B cell (primary cell): ENCODE results near the gene ADAMTS18. TPM values are rescaled to one million over a fixed set of nuclear protein-coding genes. Genes with fewer than 3 reads are reported as not detected.

Source experiments
- ATAC-seq: fragments of 200-7000 bp; cut with Tn5 transposase; one replicate; pipeline ENCODE4 v1.10.0; 2021; ENCODE audit warnings: low read depth, mild to moderate bottlenecking, moderate number of reproducible peaks, moderate library complexity
- CTCF ChIA-PET: fragments of 350-600 bp; sonication (Branson Sonifier 250); formaldehyde crosslinking; loops from one replicate; lab custom pipeline; 2021; ENCODE audit warnings: antibody characterized with exemption, inconsistent platforms; lab: Charles Lee
- POLR2A ChIA-PET: fragments of 350-600 bp; sonication (Branson Sonifier 250); formaldehyde crosslinking; loops from one replicate; lab custom pipeline; 2021; ENCODE audit warnings: antibody characterized with exemption; lab: Charles Lee
- DNase-seq: peaks from one replicate; pipeline ENCODE4 v3.0.0; 2013
- H2AFZ ChIP-seq: 2 replicates; pipeline ENCODE4 v1.6.1; 2012; ENCODE audit warnings: mild to moderate bottlenecking, low read depth, low read length; ENCODE audit not compliant: insufficient read depth, poor library complexity, severe bottlenecking
- H3K27ac ChIP-seq, 2 donors: 1 replicate in 1 of 2; 2 replicates in 1 of 2; pipeline ENCODE4 v1.5.1; 2012 to 2013; ENCODE audit warnings: low read length in 2 of 2, mild to moderate bottlenecking in 2 of 2, moderate library complexity in 1 of 2
- H3K27me3 ChIP-seq, 4 experiments: fragments of 200-600 bp in 1 of 4; sonication (generic) in 1 of 4; replicated peaks in 1 of 4; 1 replicate in 2 of 4; 2 replicates in 2 of 4; pipeline versions ENCODE4 v1.6.1 to v1.7.0; 2013 to 2016; ENCODE audit warnings: low read length in 3 of 4, mild to moderate bottlenecking in 2 of 4, mixed read lengths in 1 of 4, moderate library complexity in 1 of 4; ENCODE audit not compliant: insufficient read depth in 4 of 4, control insufficient read depth in 3 of 4; ENCODE audit errors: control extremely low read depth in 1 of 4
- H3K36me3 ChIP-seq, 2 experiments: replicated peaks in 1 of 2; 1 replicate in 1 of 2; 2 replicates in 1 of 2; pipeline versions ENCODE4 v1.6.1 to v1.7.1; 2013; ENCODE audit warnings: low read length in 1 of 2; ENCODE audit not compliant: insufficient read depth in 2 of 2, control insufficient read depth in 1 of 2; ENCODE audit errors: control extremely low read depth in 1 of 2, extremely low read depth in 1 of 2
- H3K4me1 ChIP-seq, 2 donors: fragments of 200-600 bp in 1 of 2; sonication (generic) in 1 of 2; 1 replicate in 1 of 2; 2 replicates in 1 of 2; pipeline versions ENCODE4 v1.5.1 to v1.6.1; 2013 to 2017; ENCODE audit warnings: low read length in 2 of 2; ENCODE audit not compliant: control insufficient read depth in 2 of 2, insufficient read depth in 2 of 2
- H3K4me2 ChIP-seq: replicated peaks from 2 replicates; pipeline ENCODE3; 2012; ENCODE audit warnings: mild to moderate bottlenecking, low read depth, low read length; ENCODE audit not compliant: poor library complexity, severe bottlenecking
- H3K4me3 ChIP-seq, 5 experiments: fragments of 200-600 bp in 1 of 5; sonication (generic) in 1 of 5; 1 replicate in 3 of 5; 2 replicates in 2 of 5; pipeline versions ENCODE4 v1.5.1 to v1.7.0; 2011 to 2016; ENCODE audit warnings: low read length in 4 of 5, mild to moderate bottlenecking in 4 of 5, low read depth in 2 of 5, control low read depth in 1 of 5, moderate library complexity in 1 of 5; ENCODE audit not compliant: insufficient read depth in 1 of 5; ENCODE audit errors: control extremely low read depth in 1 of 5, extremely low read depth in 1 of 5
- H3K79me2 ChIP-seq: fragments of 200-600 bp; sonication (generic); one replicate; pipeline ENCODE4 v1.6.0; 2016; ENCODE audit warnings: low read length; ENCODE audit not compliant: control insufficient read depth, insufficient read depth
- H3K9ac ChIP-seq: fragments of 200-600 bp; sonication (generic); 2 replicates; pipeline ENCODE4 v1.6.1; 2017; ENCODE audit warnings: mild to moderate bottlenecking, low read length, moderate library complexity
- H3K9me3 ChIP-seq, 3 donors: one replicate each; pipeline versions ENCODE4 v1.6.1 to v1.7.1; 2013; ENCODE audit warnings: low read length in 2 of 3; ENCODE audit not compliant: control insufficient read depth in 2 of 3, insufficient read depth in 1 of 3; ENCODE audit errors: control extremely low read depth in 1 of 3
- H4K20me1 ChIP-seq: 2 replicates; pipeline ENCODE4 v1.6.0; 2012; ENCODE audit warnings: mild to moderate bottlenecking, low read length; ENCODE audit not compliant: insufficient read depth, control insufficient read depth, poor library complexity, severe bottlenecking
- H3K27ac Mint-ChIP-seq: one replicate; pipeline ENCODE4 v1.8.0; 2021; ENCODE audit warnings: mixed read lengths
- H3K27me3 Mint-ChIP-seq: one replicate; pipeline ENCODE4 v1.8.0; 2021; ENCODE audit warnings: mixed read lengths
- H3K4me1 Mint-ChIP-seq: one replicate; pipeline ENCODE4 v1.8.0; 2021; ENCODE audit warnings: mixed read lengths
- H3K4me3 Mint-ChIP-seq: one replicate; pipeline ENCODE4 v1.8.0; 2021; ENCODE audit warnings: mixed read lengths
- H3K9me3 Mint-ChIP-seq: one replicate; pipeline ENCODE4 v1.8.0; 2022; ENCODE audit warnings: mixed read lengths; ENCODE audit not compliant: insufficient read depth
- EZH2 ChIP-seq: IDR thresholded peaks from 2 replicates; pipeline ENCODE4 v1.6.1; 2012; ENCODE audit warnings: borderline replicate concordance, low read depth, mild to moderate bottlenecking, moderate library complexity, low read length; ENCODE audit not compliant: insufficient read depth, poor library complexity, severe bottlenecking
- WGBS: methylation state at CpG from one replicate; pipeline ENCODE4 v1.1.5; 2013; ENCODE audit warnings: missing lambda C conversion rate; ENCODE audit not compliant: insufficient coverage; 5-methylcytosine and 5-hydroxymethylcytosine counted together
- intact Hi-C: fragments of 100-400 bp; cut with micrococcal nuclease; formaldehyde crosslinking; loops from one replicate; pipeline ENCODE4 v1.10.0; 2022
- polyA plus RNA-seq: library from polyadenylated mRNA; depleted of rRNA; stranded (reverse); fragments of >200 nt; gene quantifications from 2 replicates; pipeline ENCODE4 v1.2.3, GENCODE V29; 2012
- total RNA-seq, 2 donors: library from RNA; stranded (reverse); fragments of 120-200 nt in 1 of 2; gene quantifications; 1 replicate in 1 of 2; 2 replicates in 1 of 2; pipeline versions ENCODE4 v1.2.3 to v1.2.4, GENCODE V29; 2013 to 2022
- TF ChIP-seq, protein P1 (sequence below): fragments of 200-600 bp; IDR thresholded peaks from one replicate; pipeline ENCODE4 v1.8.0; 2022; ENCODE audit warnings: antibody characterized with exemption, mild to moderate bottlenecking

ADAMTS18 gene
- total and polyA plus RNA-seq, 2 donors (not counting 1 experiment from before 2014, with no cell fraction given), result not detected

DNA sequence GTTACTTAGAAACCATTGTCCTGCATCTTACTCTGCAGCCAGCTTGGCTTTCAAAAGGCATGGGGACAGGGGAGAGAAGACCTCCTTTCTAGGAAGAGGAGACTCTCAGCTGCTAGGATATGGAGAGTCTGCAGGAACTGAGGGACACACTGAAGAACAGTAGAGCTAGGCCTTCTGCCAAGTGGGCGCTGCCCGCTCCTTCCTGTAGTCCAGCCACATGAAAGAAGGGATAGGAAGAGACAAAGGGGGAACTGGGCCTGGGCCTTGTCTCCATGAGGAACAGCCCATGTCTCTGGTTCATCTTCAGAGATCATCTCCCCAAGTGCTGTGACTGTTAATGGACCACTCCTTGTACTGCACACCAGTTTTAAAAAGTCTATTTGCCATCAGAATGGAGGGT lies 157.3 kb downstream of the ADAMTS18 start:
- H4K20me1 ChIP-seq, result no peaks in the 10 kb centered on the region
- H3K27ac Mint-ChIP-seq, result no peak overlapping the region
- no peak overlapping the region for H3K27ac ChIP-seq
- ATAC-seq (no peak), DNase-seq (no peak)
- H3K27me3 ChIP-seq, result peaks cover 0 to 3% (median 0%) of the 10 kb centered on the region in 4 experiments
- TF ChIP-seq, protein P1, sequence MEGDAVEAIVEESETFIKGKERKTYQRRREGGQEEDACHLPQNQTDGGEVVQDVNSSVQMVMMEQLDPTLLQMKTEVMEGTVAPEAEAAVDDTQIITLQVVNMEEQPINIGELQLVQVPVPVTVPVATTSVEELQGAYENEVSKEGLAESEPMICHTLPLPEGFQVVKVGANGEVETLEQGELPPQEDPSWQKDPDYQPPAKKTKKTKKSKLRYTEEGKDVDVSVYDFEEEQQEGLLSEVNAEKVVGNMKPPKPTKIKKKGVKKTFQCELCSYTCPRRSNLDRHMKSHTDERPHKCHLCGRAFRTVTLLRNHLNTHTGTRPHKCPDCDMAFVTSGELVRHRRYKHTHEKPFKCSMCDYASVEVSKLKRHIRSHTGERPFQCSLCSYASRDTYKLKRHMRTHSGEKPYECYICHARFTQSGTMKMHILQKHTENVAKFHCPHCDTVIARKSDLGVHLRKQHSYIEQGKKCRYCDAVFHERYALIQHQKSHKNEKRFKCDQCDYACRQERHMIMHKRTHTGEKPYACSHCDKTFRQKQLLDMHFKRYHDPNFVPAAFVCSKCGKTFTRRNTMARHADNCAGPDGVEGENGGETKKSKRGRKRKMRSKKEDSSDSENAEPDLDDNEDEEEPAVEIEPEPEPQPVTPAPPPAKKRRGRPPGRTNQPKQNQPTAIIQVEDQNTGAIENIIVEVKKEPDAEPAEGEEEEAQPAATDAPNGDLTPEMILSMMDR, result no peak
- no peak for TF ChIP-seq EZH2
- ChIA-PET CTCF (no interaction called here), POLR2A (no interaction called here)
- H2AFZ ChIP-seq, result no peak overlapping the region
- H3K36me3 ChIP-seq, result no peaks in the 10 kb centered on the region
- intact Hi-C loops, result no loop called here
- no peaks in the 10 kb centered on the region for H3K9me3 Mint-ChIP-seq
- H3K9ac ChIP-seq, result no peak overlapping the region
- no peaks in the 10 kb centered on the region for H3K79me2 ChIP-seq
- peaks cover 8% of the 10 kb centered on the region for H3K27me3 Mint-ChIP-seq
- H3K9me3 ChIP-seq, result peaks cover 0 to 2% (median 0%) of the 10 kb centered on the region in 3 donors
- H3K4me3 Mint-ChIP-seq, result no peak overlapping the region
- H3K4me2 ChIP-seq, result no peak overlapping the region
- H3K4me3 ChIP-seq, result no peak overlapping the region
- WGBS, result 95% methylated on average over 2 of the region's 2 CpGs
- H3K4me1 ChIP-seq, result no peaks in the 10 kb centered on the region
- no peaks in the 10 kb centered on the region for H3K4me1 Mint-ChIP-seq

DNA sequence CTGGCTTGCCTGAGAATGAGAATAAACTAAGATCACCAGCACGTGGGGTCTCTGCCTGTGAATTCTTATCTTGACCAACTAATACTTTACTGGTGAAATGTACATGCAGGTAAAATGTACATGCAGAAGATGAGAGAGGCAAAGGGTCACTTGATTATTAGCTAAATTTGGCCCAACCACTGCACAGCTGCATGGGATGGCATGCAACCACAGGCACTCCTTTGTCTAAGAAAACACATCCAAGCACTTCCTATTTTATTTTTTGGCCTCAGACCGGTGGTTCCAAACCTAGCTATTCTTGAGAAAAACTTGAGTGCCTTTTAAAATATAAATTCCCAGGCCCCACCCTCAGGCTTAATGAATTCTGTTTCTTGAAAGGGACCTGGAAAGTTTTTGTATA lies 157.7 kb downstream of the ADAMTS18 start:
- ATAC-seq, result no peak
- H3K9me3 Mint-ChIP-seq, result no peaks in the 10 kb centered on the region
- CTCF ChIA-PET, result no interaction called here

More for the DNA sequence above, 157.7 kb downstream of the ADAMTS18 start:
- 60% methylated on average over 1 of the region's 2 CpGs for WGBS
- Histone ChIP-seq H3K9me3 (peaks cover 0 to 2% (median 0%) of the 10 kb centered on the region in 3 donors), H3K4me2 (no peak overlapping the region), H3K4me1 (no peaks in the 10 kb centered on the region), H3K36me3 (no peaks in the 10 kb centered on the region), H3K27ac (no peak overlapping the region), H4K20me1 (no peaks in the 10 kb centered on the region), H3K4me3 (no peak overlapping the region), H3K27me3 (peaks cover 0 to 3% (median 0%) of the 10 kb centered on the region in 4 experiments), H2AFZ (no peak overlapping the region), H3K79me2 (no peaks in the 10 kb centered on the region), H3K9ac (no peak overlapping the region)
- H3K27me3 Mint-ChIP-seq, result peaks cover 11% of the 10 kb centered on the region
- DNase-seq, result no peak
- H3K4me1 Mint-ChIP-seq, result no peaks in the 10 kb centered on the region
- H3K27ac Mint-ChIP-seq, result no peak overlapping the region
- TF ChIP-seq, protein P1, result no peak
- no peak for TF ChIP-seq EZH2
- POLR2A ChIA-PET, result no interaction called here
- no peak overlapping the region for H3K4me3 Mint-ChIP-seq
- intact Hi-C loops, result no loop called here
